ENCODE results near the gene A1BG.

DNA sequence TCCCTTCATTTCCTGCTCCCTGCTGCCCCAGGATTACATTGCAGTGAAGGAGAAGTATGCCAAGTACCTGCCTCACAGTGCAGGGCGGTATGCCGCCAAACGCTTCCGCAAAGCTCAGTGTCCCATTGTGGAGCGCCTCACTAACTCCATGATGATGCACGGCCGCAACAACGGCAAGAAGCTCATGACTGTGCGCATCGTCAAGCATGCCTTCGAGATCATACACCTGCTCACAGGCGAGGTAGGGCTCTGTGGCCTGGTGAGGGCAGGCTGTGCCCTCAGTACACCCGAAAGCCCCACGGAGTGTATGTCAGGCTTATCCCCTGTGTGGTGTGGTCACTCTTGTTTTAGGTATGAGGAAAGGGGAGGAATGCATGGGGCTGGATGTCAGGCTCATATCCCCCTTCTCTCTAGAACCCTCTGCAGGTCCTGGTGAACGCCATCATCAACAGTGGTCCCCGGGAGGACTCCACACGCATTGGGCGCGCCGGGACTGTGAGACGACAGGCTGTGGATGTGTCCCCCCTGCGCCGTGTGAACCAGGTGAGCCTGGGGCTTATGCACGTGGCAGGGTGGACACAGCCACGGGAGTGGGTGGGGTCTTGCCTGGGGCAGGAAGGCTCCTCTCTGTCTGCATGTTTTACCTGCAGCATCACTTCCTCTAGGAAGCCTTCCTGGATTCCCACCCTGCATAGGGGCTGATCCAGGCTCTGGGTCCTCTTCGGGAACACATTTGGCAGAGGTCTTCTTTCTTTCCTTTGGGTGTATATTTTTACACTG is 39.8 kb upstream of the A1BG start:
- TF ChIP-seq, protein P1, sequence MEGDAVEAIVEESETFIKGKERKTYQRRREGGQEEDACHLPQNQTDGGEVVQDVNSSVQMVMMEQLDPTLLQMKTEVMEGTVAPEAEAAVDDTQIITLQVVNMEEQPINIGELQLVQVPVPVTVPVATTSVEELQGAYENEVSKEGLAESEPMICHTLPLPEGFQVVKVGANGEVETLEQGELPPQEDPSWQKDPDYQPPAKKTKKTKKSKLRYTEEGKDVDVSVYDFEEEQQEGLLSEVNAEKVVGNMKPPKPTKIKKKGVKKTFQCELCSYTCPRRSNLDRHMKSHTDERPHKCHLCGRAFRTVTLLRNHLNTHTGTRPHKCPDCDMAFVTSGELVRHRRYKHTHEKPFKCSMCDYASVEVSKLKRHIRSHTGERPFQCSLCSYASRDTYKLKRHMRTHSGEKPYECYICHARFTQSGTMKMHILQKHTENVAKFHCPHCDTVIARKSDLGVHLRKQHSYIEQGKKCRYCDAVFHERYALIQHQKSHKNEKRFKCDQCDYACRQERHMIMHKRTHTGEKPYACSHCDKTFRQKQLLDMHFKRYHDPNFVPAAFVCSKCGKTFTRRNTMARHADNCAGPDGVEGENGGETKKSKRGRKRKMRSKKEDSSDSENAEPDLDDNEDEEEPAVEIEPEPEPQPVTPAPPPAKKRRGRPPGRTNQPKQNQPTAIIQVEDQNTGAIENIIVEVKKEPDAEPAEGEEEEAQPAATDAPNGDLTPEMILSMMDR (conservative IDR thresholded peaks at IDR 0.05; ENCODE audit: low read length): no peak
- TF ChIP-seq EZH2phosphoT487 (IDR thresholded peaks at IDR 0.05; ENCODE audit: borderline replicate concordance): no peak

Measured in Loucy (cell line).